Fibroblast of lung (primary cell): ENCODE data around the gene GPC5. TPM values are rescaled to one million over a fixed set of nuclear protein-coding genes. Genes with fewer than 3 reads are reported as not detected.

Source experiments
- DNase-seq, 2 donors: peaks; one replicate each; pipeline versions ENCODE4 v3.0.0 to v3.0.0-alpha.2; 2010; ENCODE audit warnings: low read depth in 2 of 2
- H2AFZ ChIP-seq: 2 replicates; pipeline ENCODE4 v1.5.1; 2012; ENCODE audit warnings: low read length, control low read depth, inconsistent platforms
- H3K27ac ChIP-seq: 2 replicates; pipeline ENCODE4 v1.5.1; 2011; ENCODE audit warnings: low read length, control low read depth; ENCODE audit not compliant: insufficient read depth
- H3K27me3 ChIP-seq: 2 replicates; pipeline ENCODE4 v1.5.1; 2011; ENCODE audit warnings: mild to moderate bottlenecking, low read length; ENCODE audit not compliant: control insufficient read depth, insufficient read depth
- H3K36me3 ChIP-seq: 2 replicates; pipeline ENCODE4 v1.5.1; 2011; ENCODE audit warnings: low read length; ENCODE audit not compliant: control insufficient read depth, insufficient read depth
- H3K4me1 ChIP-seq: 2 replicates; pipeline ENCODE4 v1.5.1; 2011; ENCODE audit warnings: low read length; ENCODE audit not compliant: control insufficient read depth, insufficient read depth; ENCODE audit errors: extremely low read depth
- H3K4me2 ChIP-seq: 2 replicates; pipeline ENCODE4 v1.5.1; 2011; ENCODE audit warnings: low read length, control low read depth; ENCODE audit not compliant: insufficient read depth; ENCODE audit errors: extremely low read depth
- H3K4me3 ChIP-seq, 4 experiments: fragments of 200-600 bp in 1 of 4; sonication (generic) in 1 of 4; replicated peaks in 1 of 4; 2 replicates each; pipeline ENCODE4 v1.5.1; 2011 to 2016; ENCODE audit warnings: low read length in 4 of 4, low read depth in 3 of 4, mild to moderate bottlenecking in 3 of 4, control low read depth in 2 of 4, inconsistent platforms in 1 of 4, mixed read lengths in 1 of 4; ENCODE audit not compliant: insufficient read depth in 1 of 4; ENCODE audit errors: control extremely low read depth in 1 of 4
- H3K79me2 ChIP-seq: 2 replicates; pipeline ENCODE4 v1.5.1; 2012; ENCODE audit warnings: mild to moderate bottlenecking, low read length, inconsistent platforms; ENCODE audit not compliant: control insufficient read depth, insufficient read depth
- H3K9ac ChIP-seq: 2 replicates; pipeline ENCODE4 v1.5.1; 2011; ENCODE audit warnings: mild to moderate bottlenecking, low read length, control low read depth; ENCODE audit not compliant: insufficient read depth
- H3K9me3 ChIP-seq: 2 replicates; pipeline ENCODE4 v1.5.1; 2012; ENCODE audit warnings: low read depth, low read length; ENCODE audit not compliant: control insufficient read depth, insufficient read depth
- H4K20me1 ChIP-seq: 2 replicates; pipeline ENCODE4 v1.5.1; 2011; ENCODE audit warnings: low read length; ENCODE audit not compliant: control insufficient read depth, insufficient read depth; ENCODE audit errors: extremely low read depth
- CTCF ChIP-seq, 2 donors: IDR thresholded peaks in 1 of 2; conservative IDR thresholded peaks in 1 of 2; 1 replicate in 1 of 2; 2 replicates in 1 of 2; pipeline ENCODE4 v1.5.1; 2011 to 2012; ENCODE audit warnings: low read length in 2 of 2, control low read depth in 1 of 2, inconsistent platforms in 1 of 2, low read depth in 1 of 2, mild to moderate bottlenecking in 1 of 2
- EZH2 ChIP-seq: IDR thresholded peaks from 2 replicates; pipeline ENCODE4 v1.5.1; 2012; ENCODE audit warnings: low read length, control low read depth, mild to moderate bottlenecking; ENCODE audit errors: missing control alignments
- polyA plus RNA-seq, 2 donors: library from polyadenylated mRNA; depleted of rRNA in 1 of 2; stranded (reverse) in 1 of 2; unstranded in 1 of 2; fragments of >200 nt; gene quantifications; 2 replicates each; pipeline ENCODE4 v1.2.1, GENCODE V29; 2011 to 2012; ENCODE audit warnings: missing spikeins in 1 of 2
- total RNA-seq: library from RNA; depleted of rRNA; stranded (reverse); fragments of >200 nt; gene quantifications from 2 replicates; pipeline ENCODE4 v1.2.1, GENCODE V29; 2014

The GPC5 gene
- total and polyA plus RNA-seq, 2 donors (not counting 1 experiment from before 2014, with no cell fraction given) = 0.17 TPM; not detected in 1

GRCh38 chr13:92734545-92734944 is 1336.1 kb downstream of the GPC5 start:
- Histone ChIP-seq H3K4me3 (no peak overlapping the region), H3K27ac (no peak overlapping the region), H3K36me3 (no peaks in the 10 kb centered on the region), H3K9ac (no peak overlapping the region), H3K9me3 (no peaks in the 10 kb centered on the region), H2AFZ (no peak overlapping the region), H3K4me2 (no peak overlapping the region), H3K4me1 (no peaks in the 10 kb centered on the region), H3K27me3 (no peaks in the 10 kb centered on the region), H4K20me1 (no peaks in the 10 kb centered on the region), H3K79me2 (no peaks in the 10 kb centered on the region)
- TF ChIP-seq EZH2 (no peak), CTCF (conservative IDR thresholded peaks at IDR 0.05 in 1 of 2, IDR thresholded peaks at IDR 0.05 in 1 of 2; ENCODE audit: low read depth in 1 of 2, low read length in 2 of 2) (no peak)
- no peak for DNase-seq

GRCh38 chr13:92735909-92736308 is 1337.5 kb downstream of the GPC5 start:
- H3K9ac ChIP-seq = no peak overlapping the region

GRCh38 chr13:92739306-92739818 is 1340.9 kb downstream of the GPC5 start:
- H3K27me3 ChIP-seq = no peaks in the 10 kb centered on the region

More at GRCh38 chr13:92735909-92736308, 1337.5 kb downstream of the GPC5 start:
- TF ChIP-seq CTCF (conservative IDR thresholded peaks at IDR 0.05 in 1 of 2, IDR thresholded peaks at IDR 0.05 in 1 of 2; ENCODE audit: low read depth in 1 of 2, low read length in 2 of 2) (no peak), EZH2 (no peak)
- no peak for DNase-seq
- Histone ChIP-seq H3K4me3 (no peak overlapping the region), H3K4me1 (no peaks in the 10 kb centered on the region), H3K27ac (no peak overlapping the region), H4K20me1 (no peaks in the 10 kb centered on the region), H3K4me2 (no peak overlapping the region), H3K36me3 (no peaks in the 10 kb centered on the region), H3K9me3 (no peaks in the 10 kb centered on the region), H2AFZ (no peak overlapping the region), H3K79me2 (no peaks in the 10 kb centered on the region), H3K27me3 (no peaks in the 10 kb centered on the region)

More at GRCh38 chr13:92739306-92739818, 1340.9 kb downstream of the GPC5 start:
- Histone ChIP-seq H4K20me1 (no peaks in the 10 kb centered on the region), H3K4me1 (no peaks in the 10 kb centered on the region), H3K9me3 (no peaks in the 10 kb centered on the region), H3K4me2 (no peak overlapping the region), H3K4me3 (no peak overlapping the region), H3K27ac (no peak overlapping the region), H3K9ac (no peak overlapping the region), H3K36me3 (no peaks in the 10 kb centered on the region), H3K79me2 (no peaks in the 10 kb centered on the region), H2AFZ (no peak overlapping the region)
- no peak for TF ChIP-seq EZH2
- TF ChIP-seq CTCF (conservative IDR thresholded peaks at IDR 0.05 in 1 of 2, IDR thresholded peaks at IDR 0.05 in 1 of 2; ENCODE audit: low read depth in 1 of 2, low read length in 2 of 2) = no peak
- DNase-seq = peak in 1 of 2 donors; percentile 65
